Subcutaneous abdominal adipose tissue (tissue), 5 donors: Measurements from ENCODE around the gene RPS6KA1.

Experiments
- H3K27ac ChIP-seq: one replicate; pipeline ENCODE4 v1.7.0; 2013; ENCODE audit warnings: low read depth, mild to moderate bottlenecking, inconsistent platforms, low read length, moderate library complexity
- H3K27me3 ChIP-seq, 5 donors: one replicate each; pipeline ENCODE4 v1.7.0; 2013; ENCODE audit warnings: low read length in 5 of 5, inconsistent platforms in 1 of 5; ENCODE audit not compliant: control insufficient read depth in 5 of 5, insufficient read depth in 4 of 5
- H3K36me3 ChIP-seq, 5 donors: one replicate each; pipeline ENCODE4 v1.7.0; 2013; ENCODE audit warnings: low read length in 5 of 5; ENCODE audit not compliant: control insufficient read depth in 5 of 5, insufficient read depth in 5 of 5
- H3K4me1 ChIP-seq, 5 donors: one replicate each; pipeline ENCODE4 v1.7.0; 2013; ENCODE audit warnings: low read length in 5 of 5, mild to moderate bottlenecking in 3 of 5, moderate library complexity in 1 of 5; ENCODE audit not compliant: control insufficient read depth in 5 of 5, insufficient read depth in 5 of 5
- H3K4me3 ChIP-seq, 5 donors: one replicate each; pipeline ENCODE4 v1.7.0; 2013; ENCODE audit warnings: low read length in 5 of 5, low read depth in 1 of 5
- H3K9ac ChIP-seq, 5 donors: one replicate each; pipeline ENCODE4 v1.7.0; 2013; ENCODE audit warnings: low read length in 5 of 5, mild to moderate bottlenecking in 4 of 5, moderate library complexity in 3 of 5
- H3K9me3 ChIP-seq, 5 donors: one replicate each; pipeline ENCODE4 v1.7.0; 2013; ENCODE audit warnings: low read length in 5 of 5; ENCODE audit not compliant: control insufficient read depth in 5 of 5
- donor health status: healthy.
- donor health status: healthy.
- donor health status: healthy.
- donor health status: healthy.
- donor health status: healthy.

Gene RPS6KA1

GRCh38 chr1:26560403-26560780 is 30.8 kb downstream of the RPS6KA1 start:
- no peaks in the 10 kb centered on the region for H3K4me1 ChIP-seq
- no peak overlapping the region for H3K4me3 ChIP-seq
- H3K9me3 ChIP-seq, result no peaks in the 10 kb centered on the region
- H3K36me3 ChIP-seq, result peaks cover 0 to 52% (median 0%) of the 10 kb centered on the region in 5 donors
- no peak overlapping the region for H3K27ac ChIP-seq
- no peaks in the 10 kb centered on the region for H3K27me3 ChIP-seq
- H3K9ac ChIP-seq, result no peak overlapping the region

DNA sequence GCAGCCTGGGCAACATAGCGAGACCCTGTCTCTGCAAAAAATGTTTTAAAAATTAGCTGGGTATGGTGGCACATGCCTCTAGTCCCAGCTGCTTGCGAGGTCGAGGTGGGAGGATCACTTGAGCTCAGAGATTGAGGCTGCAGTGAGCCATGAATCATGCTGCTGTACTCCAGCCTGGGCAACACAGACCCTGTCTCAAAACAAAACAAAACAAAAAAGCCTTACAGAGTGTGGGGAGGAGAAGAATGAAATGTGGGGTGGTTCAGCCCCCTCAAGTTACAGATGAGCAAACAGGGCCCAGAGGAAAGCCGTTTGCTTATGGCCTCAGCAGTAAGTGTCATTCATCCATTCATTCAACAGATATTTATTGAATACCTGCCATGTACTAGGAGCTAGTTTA is 40.7 kb downstream of the RPS6KA1 start:
- Histone ChIP-seq H3K36me3 (peaks cover 0 to 29% (median 0%) of the 10 kb centered on the region in 5 donors), H3K9ac (no peak overlapping the region), H3K27me3 (no peaks in the 10 kb centered on the region), H3K27ac (no peak overlapping the region), H3K4me1 (peaks cover 4 to 13% (median 10%) of the 10 kb centered on the region in 5 donors), H3K4me3 (no peak overlapping the region), H3K9me3 (no peaks in the 10 kb centered on the region)

GRCh38 chr1:26571381-26571780 is 41.8 kb downstream of the RPS6KA1 start:
- Histone ChIP-seq H3K27me3 (no peaks in the 10 kb centered on the region), H3K27ac (no peak overlapping the region), H3K9ac (no peak overlapping the region), H3K4me3 (no peak overlapping the region), H3K9me3 (no peaks in the 10 kb centered on the region), H3K4me1 (peaks cover 4 to 13% (median 10%) of the 10 kb centered on the region in 5 donors), H3K36me3 (peaks cover 0 to 27% (median 0%) of the 10 kb centered on the region in 5 donors)

- Histone ChIP-seq H3K4me1 (peaks cover 4 to 13% (median 10%) of the 10 kb centered on the region in 5 donors), H3K27me3 (peaks cover 0 to under 1% (median 0%) of the 10 kb centered on the region in 5 donors), H3K27ac (no peak overlapping the region), H3K9me3 (no peaks in the 10 kb centered on the region), H3K9ac (peak overlapping the region in 2 of 5 donors; percentile 12 to 35), H3K4me3 (no peak overlapping the region), H3K36me3 (peaks cover 0 to 25% (median 0%) of the 10 kb centered on the region in 5 donors)
Observed at GRCh38 chr1:26574018-26574417, 44.5 kb downstream of the RPS6KA1 start.

- Histone ChIP-seq H3K9ac (peak overlapping the region in 2 of 5 donors; percentile 35 to 53), H3K9me3 (no peaks in the 10 kb centered on the region), H3K27ac (no peak overlapping the region), H3K4me3 (no peak overlapping the region), H3K27me3 (peaks cover 0 to 3% (median 0%) of the 10 kb centered on the region in 5 donors), H3K4me1 (peaks cover 4 to 13% (median 10%) of the 10 kb centered on the region in 5 donors), H3K36me3 (peaks cover 0 to 21% (median 0%) of the 10 kb centered on the region in 5 donors)
Observed at GRCh38 chr1:26574719-26575251, 45.2 kb downstream of the RPS6KA1 start.

DNA sequence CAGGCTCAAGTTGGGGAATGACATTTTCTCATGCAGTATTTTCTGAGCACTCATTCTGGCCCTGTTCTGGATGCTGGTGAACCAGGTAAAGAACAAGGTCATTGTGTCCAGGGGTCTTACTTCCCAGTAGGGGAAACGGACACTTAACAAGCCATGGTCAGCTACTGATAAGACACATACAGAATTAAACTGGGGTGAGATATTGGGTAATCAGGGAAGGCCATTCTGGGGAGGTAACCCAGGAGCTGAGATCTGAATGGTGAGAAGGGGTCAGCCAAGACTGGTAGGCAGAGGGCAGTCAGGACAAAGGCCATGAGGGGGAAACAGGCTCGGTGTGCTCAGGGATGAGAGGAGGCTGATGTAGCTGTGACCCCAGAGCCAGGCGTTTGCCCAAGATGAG is 45.8 kb downstream of the RPS6KA1 start:
- no peak overlapping the region for H3K9ac ChIP-seq
- peaks cover 0 to 4% (median 0%) of the 10 kb centered on the region in 5 donors for H3K27me3 ChIP-seq
- peaks cover 0 to 21% (median 0%) of the 10 kb centered on the region in 5 donors for H3K36me3 ChIP-seq
- no peak overlapping the region for H3K27ac ChIP-seq
- no peak overlapping the region for H3K4me3 ChIP-seq
- H3K4me1 ChIP-seq, result peaks cover 4 to 13% (median 10%) of the 10 kb centered on the region in 5 donors
- no peaks in the 10 kb centered on the region for H3K9me3 ChIP-seq

- Histone ChIP-seq H3K9me3 (no peaks in the 10 kb centered on the region), H3K36me3 (peaks cover 0 to 8% (median 0%) of the 10 kb centered on the region in 5 donors), H3K27me3 (peaks cover 0 to 4% (median 3%) of the 10 kb centered on the region in 5 donors), H3K27ac (no peak overlapping the region), H3K4me3 (no peak overlapping the region), H3K4me1 (peaks cover 4 to 13% (median 10%) of the 10 kb centered on the region in 5 donors), H3K9ac (no peak overlapping the region)
Observed at GRCh38 chr1:26578167-26578566, 48.6 kb downstream of the RPS6KA1 start.

- Histone ChIP-seq H3K36me3 (peaks cover 0 to 2% (median 0%) of the 10 kb centered on the region in 5 donors), H3K4me1 (peaks cover 2 to 8% (median 4%) of the 10 kb centered on the region in 5 donors), H3K4me3 (no peak overlapping the region), H3K9ac (no peak overlapping the region), H3K27me3 (peaks cover 0 to 4% (median 3%) of the 10 kb centered on the region in 5 donors), H3K27ac (no peak overlapping the region), H3K9me3 (no peaks in the 10 kb centered on the region)
Observed at GRCh38 chr1:26579681-26580111, 50.1 kb downstream of the RPS6KA1 start.

- Histone ChIP-seq H3K4me1 (peaks cover 0 to 3% (median under 1%) of the 10 kb centered on the region in 5 donors), H3K9me3 (no peaks in the 10 kb centered on the region), H3K9ac (no peak overlapping the region), H3K27ac (no peak overlapping the region), H3K36me3 (peaks cover 0 to 2% (median 0%) of the 10 kb centered on the region in 5 donors), H3K4me3 (no peak overlapping the region), H3K27me3 (peaks cover 0 to 4% (median 3%) of the 10 kb centered on the region in 5 donors)
Observed at GRCh38 chr1:26580116-26580515, 50.6 kb downstream of the RPS6KA1 start.

- Histone ChIP-seq H3K9ac (no peak overlapping the region), H3K27ac (no peak overlapping the region), H3K9me3 (no peaks in the 10 kb centered on the region), H3K36me3 (no peaks in the 10 kb centered on the region), H3K27me3 (peaks cover 0 to 4% (median 3%) of the 10 kb centered on the region in 5 donors), H3K4me1 (no peaks in the 10 kb centered on the region), H3K4me3 (no peak overlapping the region)
Observed at GRCh38 chr1:26581287-26581651, 51.7 kb downstream of the RPS6KA1 start.
